Mesendoderm (in vitro differentiated cells): ENCODE results near the gene CYBA.
A peak's percentile ranks its signal among the peaks of the same experiment; 100 is the strongest.
"Not testable (repeated sequence)": the region's sequence is repeated elsewhere in the genome, so short reads cannot be mapped to it uniquely, and the experiment has no call there.

Source experiments
- DNase-seq: peaks from one replicate; pipeline ENCODE4 v3.0.0; 2013
- H2AK5ac ChIP-seq: 2 replicates; pipeline ENCODE4 v1.6.1; 2013; ENCODE audit warnings: low read length, inconsistent platforms
- H2BK120ac ChIP-seq: 2 replicates; pipeline ENCODE4 v1.6.1; 2013; ENCODE audit warnings: low read depth, mild to moderate bottlenecking, low read length, moderate library complexity, mixed read lengths
- H2BK15ac ChIP-seq: replicated peaks from 2 replicates; pipeline ENCODE4 v1.6.1; 2013; ENCODE audit warnings: low read depth, mild to moderate bottlenecking, moderate library complexity
- H2BK5ac ChIP-seq: 2 replicates; pipeline ENCODE4 v1.6.1; 2013; ENCODE audit warnings: low read length, inconsistent platforms
- H3K18ac ChIP-seq: 2 replicates; pipeline ENCODE4 v1.6.1; 2013; ENCODE audit warnings: mild to moderate bottlenecking, low read length, mixed read lengths
- H3K23ac ChIP-seq: one replicate; pipeline ENCODE4 v1.6.1; 2013; ENCODE audit warnings: low read length
- H3K27ac ChIP-seq: 2 replicates; pipeline ENCODE4 v1.5.1; 2013; ENCODE audit warnings: low read depth, mild to moderate bottlenecking, inconsistent platforms, low read length, moderate library complexity
- H3K27me3 ChIP-seq: 2 replicates; pipeline ENCODE4 v1.6.1; 2013; ENCODE audit warnings: low read length, control low read depth, mild to moderate bottlenecking, inconsistent platforms; ENCODE audit not compliant: insufficient read depth, poor library complexity
- H3K36me3 ChIP-seq: 2 replicates; pipeline ENCODE4 v1.6.1; 2013; ENCODE audit warnings: low read length, inconsistent platforms; ENCODE audit not compliant: control insufficient read depth, insufficient read depth
- H3K4ac ChIP-seq: one replicate; pipeline ENCODE4 v1.6.1; 2013; ENCODE audit warnings: low read depth, mild to moderate bottlenecking, low read length, moderate library complexity
- H3K4me1 ChIP-seq: 2 replicates; pipeline ENCODE4 v1.6.1; 2013; ENCODE audit warnings: low read depth, low read length, inconsistent platforms; ENCODE audit not compliant: control insufficient read depth
- H3K4me2 ChIP-seq: 2 replicates; pipeline ENCODE4 v1.6.1; 2013; ENCODE audit warnings: low read length
- H3K4me3 ChIP-seq: 2 replicates; pipeline ENCODE4 v1.5.1; 2013; ENCODE audit warnings: mild to moderate bottlenecking, low read length
- H3K56ac ChIP-seq: one replicate; pipeline ENCODE4 v1.6.1; 2013; ENCODE audit warnings: low read length
- H3K79me1 ChIP-seq: 2 replicates; pipeline ENCODE4 v1.6.1; 2013; ENCODE audit warnings: low read length, inconsistent platforms
- H3K79me2 ChIP-seq: 2 replicates; pipeline ENCODE4 v1.6.1; 2013; ENCODE audit warnings: mild to moderate bottlenecking, low read length; ENCODE audit not compliant: control insufficient read depth, insufficient read depth
- H3K9ac ChIP-seq: 2 replicates; pipeline ENCODE4 v1.6.1; 2013; ENCODE audit warnings: low read length, inconsistent platforms
- H4K5ac ChIP-seq: one replicate; pipeline ENCODE4 v1.6.1; 2013; ENCODE audit warnings: low read length
- H4K8ac ChIP-seq: one replicate; pipeline ENCODE4 v1.6.1; 2013; ENCODE audit warnings: low read depth, mild to moderate bottlenecking, control low read depth, low read length, moderate library complexity
- WGBS: extraction: QIAGEN DNeasy Blood & Tissue Kit; methylation state at CpG from one replicate; pipeline ENCODE4 v1.1.7; 2013; ENCODE audit warnings: low lambda C conversion rate, missing lambda C conversion rate; ENCODE audit not compliant: insufficient coverage; ENCODE audit errors: extremely low coverage; 5-methylcytosine and 5-hydroxymethylcytosine counted together

The CYBA gene

GRCh38 chr16:88671806-88672205 lies 21.0 kb upstream of the CYBA start:
- no peaks in the 10 kb centered on the region for H3K79me2 ChIP-seq
- no peaks in the 10 kb centered on the region for H3K4me1 ChIP-seq
- no CpG with 5 or more reads among the region's 23 CpGs for WGBS
- no peak overlapping the region for H2BK5ac ChIP-seq
- no peak for DNase-seq
- no peak overlapping the region for H3K4ac ChIP-seq
- H2BK15ac ChIP-seq: no peak overlapping the region
- H3K18ac ChIP-seq: no peak overlapping the region
- no peak overlapping the region for H3K23ac ChIP-seq
- H3K4me3 ChIP-seq: no peak overlapping the region
- H4K5ac ChIP-seq: no peak overlapping the region
- no peak overlapping the region for H3K27ac ChIP-seq
- H4K8ac ChIP-seq: no peak overlapping the region
- H3K79me1 ChIP-seq: no peaks in the 10 kb centered on the region
- H3K56ac ChIP-seq: no peak overlapping the region
- H2BK120ac ChIP-seq: no peak overlapping the region
- no peaks in the 10 kb centered on the region for H3K27me3 ChIP-seq
- no peak overlapping the region for H2AK5ac ChIP-seq
- H3K36me3 ChIP-seq: no peaks in the 10 kb centered on the region
- no peak overlapping the region for H3K4me2 ChIP-seq
- no peak overlapping the region for H3K9ac ChIP-seq

DNA sequence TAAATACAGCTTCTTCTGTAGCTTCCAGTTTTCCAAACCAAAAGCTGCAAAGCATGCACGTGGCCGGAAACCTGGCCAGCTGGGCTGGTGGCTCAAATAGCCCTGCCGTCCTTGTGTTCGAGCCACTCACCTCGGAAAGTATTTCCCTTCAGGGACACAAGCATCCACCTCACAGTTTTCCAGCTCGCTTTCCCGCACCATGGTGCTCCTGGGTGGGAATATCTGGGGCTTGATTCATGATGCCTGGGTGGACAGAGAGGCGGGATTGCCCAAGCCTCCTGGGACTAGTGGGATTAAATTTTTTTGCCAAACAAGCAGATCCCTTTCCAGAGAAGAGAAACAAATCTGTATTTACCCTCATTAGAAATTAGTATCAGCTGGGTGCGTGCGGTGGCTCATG lies 19.1 kb upstream of the CYBA start:
- no peak for DNase-seq
- H4K8ac ChIP-seq: no peak overlapping the region
- no peaks in the 10 kb centered on the region for H3K4me1 ChIP-seq
- no peak overlapping the region for H3K4me3 ChIP-seq
- H3K18ac ChIP-seq: no peak overlapping the region
- H3K9ac ChIP-seq: no peak overlapping the region
- H3K4ac ChIP-seq: no peak overlapping the region
- no peaks in the 10 kb centered on the region for H3K79me2 ChIP-seq
- no peak overlapping the region for H2BK5ac ChIP-seq
- no peaks in the 10 kb centered on the region for H3K27me3 ChIP-seq
- H3K4me2 ChIP-seq: no peak overlapping the region
- no peak overlapping the region for H3K27ac ChIP-seq
- no peak overlapping the region for H3K23ac ChIP-seq
- H4K5ac ChIP-seq: no peak overlapping the region
- no peak overlapping the region for H2BK120ac ChIP-seq
- H2BK15ac ChIP-seq: no peak overlapping the region
- H3K36me3 ChIP-seq: no peaks in the 10 kb centered on the region
- H2AK5ac ChIP-seq: no peak overlapping the region
- whole genome bisulfite sequencing: no CpG with 5 or more reads among the region's 10 CpGs
- H3K56ac ChIP-seq: no peak overlapping the region
- H3K79me1 ChIP-seq: no peaks in the 10 kb centered on the region

DNA sequence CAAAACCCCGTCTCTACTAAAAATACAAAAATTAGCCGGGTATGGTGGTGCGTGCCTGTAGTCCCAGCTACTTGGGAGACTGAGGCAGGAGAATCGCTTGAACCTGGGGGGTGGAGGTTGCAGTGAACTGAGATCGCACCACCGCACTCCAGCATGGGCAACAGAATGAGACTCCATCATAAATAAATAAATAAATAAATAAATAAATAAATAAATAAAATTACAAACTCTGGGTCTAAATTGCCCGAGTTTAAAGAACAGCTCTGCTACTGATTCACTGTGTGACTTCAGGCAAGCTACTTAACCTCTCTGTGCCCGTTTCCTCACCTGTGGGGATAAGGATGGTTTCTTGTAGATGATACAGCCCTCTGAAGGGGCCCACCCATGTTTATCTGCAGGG lies 18.6 kb upstream of the CYBA start:
- H2BK5ac ChIP-seq, H3K27me3 ChIP-seq: not testable (repeated sequence)

GRCh38 chr16:88667461-88667860 lies 16.6 kb upstream of the CYBA start:
- no CpG with 5 or more reads among the region's 5 CpGs for WGBS
- no peaks in the 10 kb centered on the region for H3K27me3 ChIP-seq
- H3K18ac ChIP-seq: no peak overlapping the region

More for the DNA sequence above, 18.6 kb upstream of the CYBA start:
- not testable (repeated sequence) for H3K23ac ChIP-seq, H3K4me1 ChIP-seq, H3K18ac ChIP-seq, H3K36me3 ChIP-seq, H2AK5ac ChIP-seq, H3K56ac ChIP-seq, H3K27ac ChIP-seq, DNase-seq, H4K5ac ChIP-seq, H4K8ac ChIP-seq, H3K4me2 ChIP-seq, H3K4me3 ChIP-seq, H3K9ac ChIP-seq, H2BK15ac ChIP-seq, H3K4ac ChIP-seq, H3K79me2 ChIP-seq, H2BK120ac ChIP-seq, H3K79me1 ChIP-seq
- WGBS: no CpG with 5 or more reads among the region's 8 CpGs

DNA sequence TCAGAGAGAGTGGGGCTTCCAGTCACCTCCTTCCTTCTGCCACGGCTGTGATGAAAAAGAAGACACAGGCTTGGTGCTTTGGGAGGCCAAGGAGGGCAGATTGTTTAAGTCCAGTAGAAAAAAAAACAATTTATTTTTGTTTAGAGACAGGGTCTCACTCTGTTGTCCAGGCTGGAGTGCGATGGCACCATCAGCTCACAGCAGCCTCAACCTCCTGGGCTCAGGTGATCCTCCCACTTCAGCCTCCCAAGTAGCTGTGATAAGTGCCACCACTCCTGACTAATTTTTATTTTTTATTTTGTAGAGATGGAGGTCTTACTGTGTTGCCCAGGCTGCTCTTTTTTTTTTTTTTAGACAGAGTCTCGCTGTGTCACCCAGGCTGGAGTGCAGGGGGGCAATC lies 14.7 kb upstream of the CYBA start:
- no peak overlapping the region for H2BK5ac ChIP-seq
- H3K27me3 ChIP-seq: no peaks in the 10 kb centered on the region
- peaks cover 2% of the 10 kb centered on the region for H3K4me1 ChIP-seq
- H3K9ac ChIP-seq: no peak overlapping the region
- H2BK15ac ChIP-seq: no peak overlapping the region
- H3K36me3 ChIP-seq: no peaks in the 10 kb centered on the region
- H3K4me3 ChIP-seq: no peak overlapping the region
- no peak overlapping the region for H3K18ac ChIP-seq
- H3K23ac ChIP-seq: no peak overlapping the region
- WGBS: no CpG with 5 or more reads among the region's 3 CpGs
- H3K79me2 ChIP-seq: peaks cover 17% of the 10 kb centered on the region
- no peak overlapping the region for H4K8ac ChIP-seq
- H3K4me2 ChIP-seq: no peak overlapping the region
- DNase-seq: no peak
- no peak overlapping the region for H4K5ac ChIP-seq
- no peak overlapping the region for H3K27ac ChIP-seq
- no peak overlapping the region for H2AK5ac ChIP-seq
- H3K79me1 ChIP-seq: peaks cover 4% of the 10 kb centered on the region
- no peak overlapping the region for H2BK120ac ChIP-seq
- H3K4ac ChIP-seq: no peak overlapping the region
- no peak overlapping the region for H3K56ac ChIP-seq

More at GRCh38 chr16:88667461-88667860, 16.6 kb upstream of the CYBA start:
- Histone ChIP-seq H2BK5ac (no peak overlapping the region), H3K4ac (no peak overlapping the region), H4K8ac (no peak overlapping the region), H2BK15ac (no peak overlapping the region), H3K56ac (no peak overlapping the region), H3K23ac (no peak overlapping the region), H3K36me3 (no peaks in the 10 kb centered on the region), H4K5ac (no peak overlapping the region), H3K4me3 (no peak overlapping the region), H3K9ac (no peak overlapping the region), H3K4me1 (no peaks in the 10 kb centered on the region), H3K79me2 (peaks cover 3% of the 10 kb centered on the region), H3K4me2 (no peak overlapping the region), H3K27ac (no peak overlapping the region), H2AK5ac (no peak overlapping the region), H3K79me1 (no peaks in the 10 kb centered on the region), H2BK120ac (no peak overlapping the region)
- peak; percentile 24 for DNase-seq

GRCh38 chr16:88665148-88665547 lies 14.3 kb upstream of the CYBA start:
- Histone ChIP-seq H2BK120ac (no peak overlapping the region), H3K79me1 (peaks cover 4% of the 10 kb centered on the region), H4K5ac (no peak overlapping the region), H3K9ac (no peak overlapping the region), H3K79me2 (peaks cover 18% of the 10 kb centered on the region), H2AK5ac (no peak overlapping the region), H3K4me3 (no peak overlapping the region), H3K4me2 (no peak overlapping the region), H4K8ac (no peak overlapping the region), H3K4ac (no peak overlapping the region), H3K4me1 (peaks cover 2% of the 10 kb centered on the region), H3K27ac (no peak overlapping the region), H3K27me3 (no peaks in the 10 kb centered on the region), H3K36me3 (no peaks in the 10 kb centered on the region), H2BK5ac (no peak overlapping the region), H3K23ac (no peak overlapping the region), H3K18ac (no peak overlapping the region), H3K56ac (no peak overlapping the region), H2BK15ac (no peak overlapping the region)
- no CpG with 5 or more reads among the region's 4 CpGs for WGBS
- DNase-seq: no peak
